Keratinocyte (primary cell): ENCODE measurements around the gene DYRK2.

Experiments used
- CTCF ChIP-seq, 3 experiments: IDR thresholded peaks in 1 of 3; conservative IDR thresholded peaks in 1 of 3; optimal IDR thresholded peaks in 1 of 3; 2 replicates in 2 of 3; 3 replicates in 1 of 3; pipeline versions ENCODE3 to v1.5.1; 2011; ENCODE audit warnings: low read length in 3 of 3, mild to moderate bottlenecking in 3 of 3, moderate library complexity in 2 of 3, control low read depth in 1 of 3, inconsistent platforms in 1 of 3; ENCODE audit not compliant: insufficient read depth in 2 of 3; ENCODE audit errors: extremely low read depth in 1 of 3
- EZH2 ChIP-seq: IDR thresholded peaks from one replicate; pipeline ENCODE4 v1.6.1; 2012; ENCODE audit warnings: inconsistent platforms, mild to moderate bottlenecking, low read length, moderate library complexity

- TF ChIP-seq CTCF (optimal IDR thresholded peaks at IDR 0.05 in 1 of 3, IDR thresholded peaks at IDR 0.05 in 1 of 3, conservative IDR thresholded peaks at IDR 0.05 in 1 of 3; ENCODE audit: extremely low read depth in 1 of 3, insufficient read depth in 2 of 3, low read length in 3 of 3) (no peak), EZH2 (no peak)
These were observed 44.4 kb downstream of the DYRK2 start for GRCh38 chr12:67692966-67693365.
